ENCODE measurements around the gene CDKL5.

The CDKL5 gene

DNA sequence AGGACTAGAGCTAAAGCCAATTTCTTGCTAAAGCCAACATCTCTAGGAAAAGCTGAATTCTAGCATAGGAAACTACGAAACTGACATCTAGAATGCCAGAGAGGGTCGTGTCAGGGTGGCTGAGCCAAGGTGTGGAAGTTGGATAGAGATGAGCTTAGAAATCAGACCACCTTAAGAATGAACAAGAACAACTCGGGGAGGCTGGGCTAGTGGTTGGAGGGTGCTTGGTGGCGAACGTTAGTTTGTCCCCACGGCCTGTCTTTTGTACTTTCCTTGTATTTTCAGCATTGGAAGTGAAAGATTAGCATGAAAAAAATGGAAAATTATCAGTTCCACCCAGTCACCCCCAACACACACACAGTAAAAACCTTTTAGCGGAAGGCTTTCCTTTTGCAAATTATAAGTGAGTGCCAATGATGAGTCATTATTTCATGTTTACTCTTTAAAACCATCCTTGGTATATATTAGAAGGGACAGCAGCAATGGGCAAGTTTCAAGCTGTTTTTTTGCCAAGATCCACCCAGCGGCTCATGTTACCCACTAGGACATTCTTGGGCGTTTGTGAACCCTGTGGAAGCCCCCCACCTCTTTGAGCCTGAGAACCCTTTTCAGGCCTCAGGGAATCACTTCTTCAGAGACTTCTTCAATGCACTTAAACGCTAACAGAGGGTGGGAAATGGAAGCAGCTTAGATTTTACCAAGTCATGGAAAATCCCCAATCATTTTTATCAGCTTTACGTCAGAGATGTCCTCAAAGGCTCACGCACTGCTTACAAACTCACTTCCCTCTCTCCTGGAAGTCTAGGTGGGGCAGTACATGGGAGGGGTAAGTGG is 277.2 kb downstream of the CDKL5 start:
- DNase-seq = no peak
